GM19438 (cell line): Measurements from ENCODE around the gene HECTD1.
"Not testable (repeated sequence)": the region's sequence is repeated elsewhere in the genome, so short reads cannot be mapped to it uniquely, and the experiment has no call there.

Source experiments
- ATAC-seq: cut with Tn5 transposase; IDR thresholded peaks from one replicate; pipeline ENCODE4 v1.9.1; 2021; ENCODE audit warnings: low read depth; ENCODE audit not compliant: unreplicated experiment

The HECTD1 gene

GRCh38 chr14:31197671-31198070, 9.9 kb downstream of the HECTD1 start:
- ATAC-seq = no peak

- no peak for ATAC-seq
Measured at GRCh38 chr14:31196839-31197492, 10.6 kb downstream of the HECTD1 start.

- no peak for ATAC-seq
Measured at GRCh38 chr14:31194661-31195060, 12.9 kb downstream of the HECTD1 start.

DNA sequence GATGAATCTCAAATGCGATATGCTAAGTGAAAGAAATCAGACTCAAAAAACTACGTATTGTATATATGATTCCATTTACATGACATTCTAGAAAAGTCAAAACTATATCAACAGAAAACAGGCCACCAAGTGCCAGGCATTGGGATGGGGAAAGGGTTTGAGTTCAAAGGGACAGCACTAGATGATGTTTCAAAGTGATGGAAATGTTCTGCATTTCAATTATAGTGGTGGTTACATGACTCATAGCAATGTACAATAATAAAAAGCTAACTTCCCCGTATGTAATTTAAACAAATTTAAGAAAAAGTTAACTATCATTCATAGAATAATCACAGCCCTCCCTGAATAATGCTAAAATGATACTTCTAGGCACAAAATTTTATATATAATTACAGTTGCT, 13.5 kb downstream of the HECTD1 start:
- ATAC-seq = no peak

DNA sequence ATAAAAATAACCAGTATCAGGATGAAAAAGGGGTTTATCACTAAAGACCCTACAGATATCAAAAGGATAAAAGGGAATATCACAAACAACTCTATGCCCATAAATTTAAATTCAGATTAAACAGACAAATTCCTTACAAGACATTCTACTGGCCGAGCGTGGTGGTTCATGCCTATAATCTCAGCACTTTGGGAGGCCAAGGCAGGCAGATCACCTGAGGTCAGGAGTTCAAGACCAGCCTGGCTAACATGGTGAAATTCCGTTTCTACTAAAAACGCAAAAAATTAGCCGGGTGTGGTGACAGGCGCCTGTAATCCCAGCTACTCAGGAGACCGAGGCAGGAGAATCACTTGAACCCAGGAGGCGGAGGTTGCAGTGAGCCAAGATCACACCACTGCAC, 15.0 kb downstream of the HECTD1 start:
- ATAC-seq = not testable (repeated sequence)

DNA sequence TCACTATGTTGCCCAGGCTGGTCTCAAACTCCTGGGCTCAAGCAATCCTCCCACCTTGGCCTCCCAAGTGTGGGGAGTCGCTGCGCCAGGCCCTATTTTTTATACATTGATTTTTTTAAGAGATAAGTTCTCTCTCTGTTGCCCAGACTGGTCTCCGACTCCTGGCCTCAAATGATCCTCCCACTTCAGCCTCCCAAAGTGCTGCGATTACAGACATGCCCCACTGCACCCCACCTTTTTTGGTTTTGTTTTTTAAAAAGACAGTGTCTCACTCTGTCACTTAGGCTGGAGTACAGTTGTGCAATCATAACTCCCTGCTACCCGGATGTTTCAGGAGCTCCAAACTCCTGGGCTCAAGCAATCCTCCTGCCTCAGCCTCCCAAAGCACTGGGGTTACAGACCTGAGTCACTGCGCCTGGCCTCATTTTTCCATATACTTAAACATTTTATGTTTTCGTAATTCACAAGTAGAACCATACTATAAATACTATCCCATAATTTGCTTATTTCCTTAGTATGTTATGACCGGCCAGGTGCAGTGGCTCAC, 16.8 kb downstream of the HECTD1 start:
- no peak for ATAC-seq

GRCh38 chr14:31190219-31190603, 17.4 kb downstream of the HECTD1 start:
- ATAC-seq = no peak

DNA sequence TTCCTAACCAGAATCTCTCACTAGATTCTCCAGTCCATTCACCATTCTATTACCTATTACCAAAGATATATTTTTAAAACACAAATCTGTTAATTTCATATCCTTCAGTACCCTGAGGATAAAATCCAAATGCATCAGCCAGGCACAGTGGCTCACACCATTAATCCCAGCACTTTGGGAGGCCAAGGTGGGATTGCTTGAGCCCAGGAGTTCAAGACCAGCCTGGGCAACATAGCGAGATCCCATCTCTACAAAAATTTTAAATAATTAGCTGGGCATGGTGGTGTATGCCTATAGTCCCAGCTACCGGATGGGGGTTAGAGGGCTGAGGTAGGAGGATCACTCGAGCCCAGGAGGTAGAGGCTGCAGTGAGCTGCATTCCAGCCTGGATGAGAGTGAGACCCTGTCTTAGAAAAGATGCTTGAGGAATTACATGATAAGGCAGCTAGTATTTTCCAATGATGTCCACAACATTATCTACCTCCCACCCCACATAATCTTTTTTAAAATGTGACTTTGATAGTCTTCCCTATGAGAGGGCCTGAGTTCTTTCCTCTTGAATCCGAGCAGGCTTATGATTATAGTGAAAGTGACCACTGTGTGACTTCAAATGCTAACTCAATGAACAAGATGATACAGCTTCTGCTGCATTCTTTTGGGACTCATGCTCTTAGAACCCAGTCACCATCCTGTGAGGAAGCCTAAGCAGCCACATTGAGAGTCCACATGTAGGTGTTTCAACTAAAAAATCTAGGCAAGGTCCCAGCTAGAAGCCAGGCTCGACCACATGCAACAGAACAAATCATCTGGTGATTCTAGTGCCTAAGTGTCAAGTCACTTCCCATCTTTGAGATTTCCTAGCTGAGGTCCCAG, 18.0 kb downstream of the HECTD1 start:
- ATAC-seq = no peak

DNA sequence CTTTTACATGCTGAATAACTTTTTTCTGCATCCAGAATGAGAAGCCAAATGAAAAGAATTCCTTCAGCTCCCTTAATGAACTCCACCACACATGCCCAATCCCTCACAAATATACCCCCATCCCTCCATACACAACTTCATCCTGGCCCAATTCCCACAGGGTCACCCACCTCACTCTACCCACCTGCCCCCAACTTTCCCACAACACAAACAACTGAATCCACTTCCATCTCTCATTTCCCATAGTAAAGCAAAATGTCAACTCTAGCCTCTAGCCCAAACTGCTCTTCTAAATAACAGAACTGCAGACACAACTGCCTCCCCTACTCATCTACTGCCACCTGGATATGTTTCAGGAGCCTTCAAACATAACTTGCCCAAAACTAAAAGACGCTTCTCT, 18.8 kb downstream of the HECTD1 start:
- ATAC-seq = no peak

- not testable (repeated sequence) for ATAC-seq
Measured at GRCh38 chr14:31182016-31182415, 25.6 kb downstream of the HECTD1 start.

DNA sequence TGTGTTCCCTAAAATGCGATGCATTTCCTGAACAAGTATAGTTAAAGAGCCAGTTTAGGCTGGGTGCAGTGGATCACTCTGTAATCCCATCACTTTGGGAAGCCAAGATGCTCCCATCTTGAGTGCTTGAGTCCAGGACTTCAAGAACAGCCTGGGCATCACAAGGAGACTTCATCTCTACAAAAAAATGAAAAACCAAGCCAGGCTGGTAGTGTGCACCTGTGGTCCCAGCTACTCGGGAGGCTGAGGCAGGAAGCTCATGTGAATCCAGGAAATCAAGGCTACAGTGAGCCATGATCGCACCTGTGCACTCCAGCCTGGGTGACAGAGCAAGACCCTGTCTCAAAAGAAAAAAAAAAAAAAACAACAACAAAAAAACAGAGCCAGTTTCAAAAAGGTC, 26.3 kb downstream of the HECTD1 start:
- ATAC-seq = no peak

- ATAC-seq = no peak
Measured at GRCh38 chr14:31180299-31181051, 27.1 kb downstream of the HECTD1 start.

GRCh38 chr14:31174433-31174832, 33.2 kb downstream of the HECTD1 start:
- no peak for ATAC-seq

DNA sequence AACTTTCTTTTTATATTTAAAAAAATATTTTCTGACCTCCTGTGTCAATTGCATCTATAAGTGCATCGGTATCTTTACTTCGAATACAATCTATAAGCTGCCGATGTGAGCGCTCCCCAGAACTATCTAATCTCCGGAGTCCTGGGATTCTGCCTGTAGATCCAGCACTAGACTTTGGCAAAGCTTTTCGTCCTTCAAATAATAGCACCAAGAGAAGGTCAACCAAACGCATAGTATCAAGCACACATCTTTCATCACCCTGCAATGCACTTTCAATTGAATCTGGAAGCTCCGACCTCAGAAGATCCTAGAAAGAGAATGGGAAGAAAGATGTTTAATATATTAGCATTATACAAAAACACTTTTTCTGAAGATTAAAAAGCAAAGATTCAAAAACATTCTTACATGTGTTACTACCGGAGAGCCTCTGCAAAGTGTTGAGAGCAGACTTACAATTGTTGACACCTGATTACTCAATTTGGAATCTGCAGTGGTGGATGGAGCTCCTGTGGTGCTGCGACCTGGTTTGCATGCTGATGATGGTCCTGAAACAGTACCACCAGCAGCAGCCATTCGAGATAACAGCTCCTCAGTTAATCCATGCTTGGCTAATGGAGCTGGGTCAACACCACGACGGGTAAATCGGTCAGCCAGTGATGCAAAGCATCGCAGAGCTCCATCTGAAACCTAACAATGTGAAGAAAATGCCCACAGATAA, 34.3 kb downstream of the HECTD1 start:
- no peak for ATAC-seq

DNA sequence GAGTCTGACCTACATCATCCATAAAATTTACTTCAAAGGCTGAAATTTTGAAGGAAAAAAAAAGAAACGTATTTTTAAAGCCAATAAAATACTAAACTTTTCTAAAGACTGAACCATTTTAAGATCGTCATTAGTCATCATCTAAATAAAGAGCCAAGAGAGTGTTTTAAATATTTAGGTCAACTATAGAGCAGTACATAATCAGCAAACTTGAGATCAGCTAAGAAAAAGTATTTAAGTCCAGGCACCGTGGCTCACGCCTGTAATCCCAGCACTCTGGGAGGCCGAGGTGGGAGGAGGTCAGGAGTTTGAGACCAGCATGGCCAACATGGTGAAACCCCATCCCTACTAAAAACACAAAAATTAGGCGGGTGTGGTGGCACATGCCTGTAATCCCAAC, 35.5 kb downstream of the HECTD1 start:
- no peak for ATAC-seq

- ATAC-seq = no peak
Measured at GRCh38 chr14:31170411-31170810, 37.2 kb downstream of the HECTD1 start.

DNA sequence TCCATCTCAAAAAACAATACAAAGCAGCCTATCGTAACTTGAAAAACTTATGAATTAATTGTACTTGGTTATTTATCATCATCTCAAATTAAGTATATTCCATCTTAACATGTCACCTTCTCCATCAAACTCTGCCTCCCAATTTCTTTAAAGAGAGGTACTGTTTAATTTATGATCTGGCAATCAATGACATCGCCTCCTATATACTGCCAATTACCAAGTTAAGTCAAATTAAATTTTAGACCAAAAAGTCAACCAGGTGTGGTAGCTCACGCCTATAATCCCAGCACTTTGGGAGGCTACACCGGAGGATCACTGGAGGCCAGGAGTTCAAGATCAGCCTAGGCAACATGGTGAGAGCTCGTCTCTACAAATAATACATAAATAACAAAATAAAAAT, 37.7 kb downstream of the HECTD1 start:
- ATAC-seq = no peak

DNA sequence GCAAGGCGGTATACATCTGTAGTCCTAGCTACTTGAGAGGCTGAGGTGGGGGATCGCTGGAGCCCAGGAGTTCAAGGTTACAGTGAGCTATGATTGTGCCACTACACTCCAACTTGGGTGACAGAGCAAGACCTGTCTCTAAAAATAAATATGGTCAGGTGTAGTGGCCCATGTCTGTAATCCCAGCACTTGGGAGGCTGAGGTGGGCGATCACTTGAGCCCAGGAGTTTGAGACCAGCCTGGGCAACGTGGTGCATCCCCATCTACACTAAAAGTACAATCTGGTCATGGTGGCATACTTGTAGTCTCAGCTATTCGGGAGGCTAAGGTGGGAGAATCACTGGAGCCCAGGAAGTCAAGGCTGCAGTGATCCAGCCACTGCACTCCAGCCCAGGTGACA, 40.6 kb downstream of the HECTD1 start:
- ATAC-seq = no peak

GRCh38 chr14:31166271-31166561, 41.4 kb downstream of the HECTD1 start:
- ATAC-seq = no peak

DNA sequence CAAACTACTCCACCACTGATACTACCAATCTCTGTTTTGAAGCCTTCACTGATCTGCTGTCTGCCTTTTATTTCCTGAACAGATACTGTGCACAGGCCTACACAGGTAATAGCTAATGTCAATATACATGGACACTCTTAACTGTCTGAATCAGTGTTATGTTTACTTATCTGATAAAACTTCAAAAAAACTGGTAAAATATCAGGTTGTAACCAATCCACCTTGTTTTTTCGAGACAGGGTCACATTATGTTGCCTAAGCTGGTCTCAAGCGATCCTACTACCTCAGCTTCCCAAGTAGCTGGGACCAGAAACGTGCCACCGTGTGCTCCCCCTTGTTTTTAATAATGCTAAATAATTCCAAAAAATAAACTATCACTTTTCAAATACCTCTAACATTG, 43.5 kb downstream of the HECTD1 start:
- no peak for ATAC-seq
